HG03159 (cell line): ENCODE measurements around the gene ERF.
A peak's percentile ranks its signal among the peaks of the same experiment; 100 is the strongest.

Source experiments
- ATAC-seq: cut with Tn5 transposase; IDR thresholded peaks from one replicate; pipeline ENCODE4 v1.9.1; 2021; ENCODE audit warnings: mild to moderate bottlenecking, moderate library complexity; ENCODE audit not compliant: unreplicated experiment

The ERF gene

GRCh38 chr19:42255766-42256745 lies 1.1 kb upstream of the ERF start:
- ATAC-seq = no peak

- ATAC-seq = peak; percentile 29
Measured at GRCh38 chr19:42254089-42254849, 659 bp downstream of the ERF start.

GRCh38 chr19:42253245-42254088 lies 1.5 kb downstream of the ERF start:
- peak; percentile 15 for ATAC-seq

- ATAC-seq = no peak
Measured at GRCh38 chr19:42252365-42253244, 2.3 kb downstream of the ERF start.

- ATAC-seq = no peak
Measured at GRCh38 chr19:42251572-42252358, 3.2 kb downstream of the ERF start.

GRCh38 chr19:42250666-42251531 lies 4.0 kb downstream of the ERF start:
- no peak for ATAC-seq

- no peak for ATAC-seq
Measured at GRCh38 chr19:42250183-42250665, 4.7 kb downstream of the ERF start.

GRCh38 chr19:42249769-42250168 lies 5.2 kb downstream of the ERF start:
- no peak for ATAC-seq

- no peak for ATAC-seq
Measured at GRCh38 chr19:42249149-42249750, 5.7 kb downstream of the ERF start.

GRCh38 chr19:42248270-42249148 lies 6.4 kb downstream of the ERF start:
- ATAC-seq = no peak

GRCh38 chr19:42247640-42248199 lies 7.2 kb downstream of the ERF start:
- ATAC-seq = no peak

- no peak for ATAC-seq
Measured at GRCh38 chr19:42246922-42247639, 7.8 kb downstream of the ERF start.

GRCh38 chr19:42246143-42246921 lies 8.6 kb downstream of the ERF start:
- no peak for ATAC-seq

GRCh38 chr19:42245231-42245630 lies 9.7 kb downstream of the ERF start:
- ATAC-seq = no peak
